A673 (cell line): ENCODE results near the gene LUZP2. TPM values are rescaled to one million over a fixed set of nuclear protein-coding genes. Genes with fewer than 3 reads are reported as not detected.
"Not testable (repeated sequence)": the region's sequence is repeated elsewhere in the genome, so short reads cannot be mapped to it uniquely, and the experiment has no call there.

Experiments used
- BruUV-seq: library from RNA; stranded (reverse); fragments of 400-500 nt; replicated peaks from 2 replicates; lab custom pipeline; 2021; lab: Mats Ljungman, UMichigan
- CTCF ChIA-PET: fragments of 300-600 bp; sonication (Branson Sonifier 250); formaldehyde crosslinking; loops from one replicate; lab custom pipeline; 2022; ENCODE audit warnings: antibody characterized with exemption; lab: Charles Lee
- POLR2A ChIA-PET: fragments of 300-600 bp; sonication (Branson Sonifier 250); formaldehyde crosslinking; loops from one replicate; lab custom pipeline; 2022; ENCODE audit warnings: antibody characterized with exemption; ENCODE audit not compliant: low non-redundant PET; lab: Charles Lee
- DNase-seq: peaks from one replicate; pipeline ENCODE4 v3.0.0-alpha.2; 2015; ENCODE audit warnings: low spot score
- H3K27ac ChIP-seq: fragments of 200-600 bp; sonication (generic); 2 replicates; pipeline ENCODE4 v1.5.1; 2016; ENCODE audit warnings: mixed run types, low read depth, mild to moderate bottlenecking, mixed read lengths, antibody characterized with exemption, low read length; ENCODE audit not compliant: poor library complexity, severe bottlenecking
- H3K27me3 ChIP-seq: fragments of 200-600 bp; sonication (generic); replicated peaks from 2 replicates; pipeline ENCODE4 v1.6.1; 2017; ENCODE audit warnings: mixed run types, low read depth, mild to moderate bottlenecking, mixed read lengths, antibody characterized with exemption, low read length; ENCODE audit not compliant: insufficient read depth, poor library complexity
- H3K36me3 ChIP-seq: fragments of 200-600 bp; sonication (generic); 2 replicates; pipeline ENCODE4 v1.6.1; 2016; ENCODE audit warnings: mixed run types, mild to moderate bottlenecking, mixed read lengths, antibody characterized with exemption, low read length; ENCODE audit not compliant: insufficient read depth, poor library complexity, severe bottlenecking
- H3K4me1 ChIP-seq: fragments of 200-600 bp; sonication (generic); 2 replicates; pipeline ENCODE4 v1.6.1; 2017; ENCODE audit warnings: mixed run types, mild to moderate bottlenecking, mixed read lengths, antibody characterized with exemption, low read length; ENCODE audit not compliant: insufficient read depth, poor library complexity, severe bottlenecking
- H3K4me3 ChIP-seq: fragments of 200-600 bp; sonication (generic); 2 replicates; pipeline ENCODE4 v1.5.1; 2016; ENCODE audit warnings: low read depth, mixed run types, mild to moderate bottlenecking, mixed read lengths, low read length; ENCODE audit not compliant: poor library complexity, severe bottlenecking
- H3K9me3 ChIP-seq: fragments of 200-600 bp; sonication (generic); 2 replicates; pipeline ENCODE4 v1.6.1; 2016; ENCODE audit warnings: mixed run types, low read depth, mild to moderate bottlenecking, mixed read lengths, antibody characterized with exemption, low read length; ENCODE audit not compliant: poor library complexity, severe bottlenecking
- CTCF ChIP-seq: fragments of 300-800, 200-600 bp; sonication (generic); conservative IDR thresholded peaks from 2 replicates; pipeline ENCODE4 v1.5.1; 2017; ENCODE audit warnings: low read depth, mild to moderate bottlenecking, antibody characterized with exemption, low read length, moderate library complexity, mixed read lengths
- EZH2 ChIP-seq: fragments of 200-600 bp; sonication (generic); IDR thresholded peaks from 2 replicates; pipeline ENCODE4 v1.6.1; 2017; ENCODE audit warnings: borderline replicate concordance, low read depth, mild to moderate bottlenecking, mixed read lengths, antibody characterized with exemption, low read length; ENCODE audit not compliant: poor library complexity, severe bottlenecking
- intact Hi-C: fragments of 100-400 bp; cut with micrococcal nuclease; formaldehyde crosslinking; loops from one replicate; pipeline ENCODE4 v1.10.0; 2022; ENCODE audit not compliant: unreplicated experiment
- total RNA-seq: library from RNA; stranded (reverse); gene quantifications from 2 replicates; pipeline ENCODE4 v1.2.3, GENCODE V29; 2021

LUZP2 gene
- total RNA-seq, 1 experiment from 2014 or later: 0.15 TPM

DNA sequence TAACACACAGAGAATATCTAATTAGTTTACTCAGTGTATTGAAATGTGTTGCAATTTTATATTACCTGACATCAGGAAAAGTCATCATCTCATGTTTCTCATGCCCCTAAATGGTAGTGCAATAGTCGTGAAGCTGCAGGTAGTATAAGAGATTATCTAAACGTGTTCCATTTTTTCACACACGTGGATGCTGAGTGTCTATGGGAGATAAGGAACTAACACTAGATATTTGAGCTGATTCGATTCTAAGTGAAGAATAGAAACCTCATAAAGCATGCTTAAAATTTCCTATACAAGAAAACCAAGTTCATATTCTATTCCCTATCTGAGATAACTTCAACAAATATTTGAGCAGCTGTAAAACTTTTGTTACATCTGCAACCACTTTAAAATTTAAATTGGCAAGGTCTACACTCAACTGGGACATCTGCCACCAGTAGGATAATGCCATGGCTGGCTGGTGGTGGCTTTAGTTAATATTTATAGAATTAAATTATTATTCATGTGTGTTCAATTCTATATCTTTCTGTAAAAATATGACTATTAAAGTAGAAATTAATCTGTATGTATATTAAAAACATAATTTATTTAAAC lies 388.8 kb downstream of the LUZP2 start:
- CTCF ChIA-PET: no interaction called here
- Histone ChIP-seq H3K9me3 (no peaks in the 10 kb centered on the region), H3K27ac (no peak overlapping the region), H3K36me3 (no peaks in the 10 kb centered on the region), H3K4me3 (no peak overlapping the region), H3K4me1 (no peaks in the 10 kb centered on the region), H3K27me3 (no peaks in the 10 kb centered on the region)
- POLR2A ChIA-PET: no interaction called here
- no TSS peak for BruUV-seq
- no peak for DNase-seq
- intact Hi-C loops: no loop called here
- no peak for TF ChIP-seq CTCF
- no peak for TF ChIP-seq EZH2

- no peak overlapping the region for H3K4me3 ChIP-seq
- no peaks in the 10 kb centered on the region for H3K4me1 ChIP-seq
- H3K27me3 ChIP-seq: no peaks in the 10 kb centered on the region
- no peaks in the 10 kb centered on the region for H3K9me3 ChIP-seq
- H3K36me3 ChIP-seq: no peaks in the 10 kb centered on the region
- TF ChIP-seq CTCF (no peak), EZH2 (no peak)
- BruUV-seq: no TSS peak
- POLR2A ChIA-PET: no interaction called here
- intact Hi-C loops: no loop called here
- no peak overlapping the region for H3K27ac ChIP-seq
- no peak for DNase-seq
- CTCF ChIA-PET: no interaction called here
Measured at GRCh38 chr11:24886880-24887619, 390.2 kb downstream of the LUZP2 start.

GRCh38 chr11:24890426-24890825 lies 393.6 kb downstream of the LUZP2 start:
- no peaks in the 10 kb centered on the region for H3K36me3 ChIP-seq
- H3K27ac ChIP-seq: no peak overlapping the region
- ChIA-PET POLR2A (no interaction called here), CTCF (no interaction called here)
- intact Hi-C loops: no loop called here
- BruUV-seq: no TSS peak
- H3K4me3 ChIP-seq: no peak overlapping the region
- DNase-seq: no peak
- H3K4me1 ChIP-seq: no peaks in the 10 kb centered on the region
- H3K9me3 ChIP-seq: no peaks in the 10 kb centered on the region
- no peak for TF ChIP-seq EZH2
- TF ChIP-seq CTCF: no peak
- no peaks in the 10 kb centered on the region for H3K27me3 ChIP-seq

DNA sequence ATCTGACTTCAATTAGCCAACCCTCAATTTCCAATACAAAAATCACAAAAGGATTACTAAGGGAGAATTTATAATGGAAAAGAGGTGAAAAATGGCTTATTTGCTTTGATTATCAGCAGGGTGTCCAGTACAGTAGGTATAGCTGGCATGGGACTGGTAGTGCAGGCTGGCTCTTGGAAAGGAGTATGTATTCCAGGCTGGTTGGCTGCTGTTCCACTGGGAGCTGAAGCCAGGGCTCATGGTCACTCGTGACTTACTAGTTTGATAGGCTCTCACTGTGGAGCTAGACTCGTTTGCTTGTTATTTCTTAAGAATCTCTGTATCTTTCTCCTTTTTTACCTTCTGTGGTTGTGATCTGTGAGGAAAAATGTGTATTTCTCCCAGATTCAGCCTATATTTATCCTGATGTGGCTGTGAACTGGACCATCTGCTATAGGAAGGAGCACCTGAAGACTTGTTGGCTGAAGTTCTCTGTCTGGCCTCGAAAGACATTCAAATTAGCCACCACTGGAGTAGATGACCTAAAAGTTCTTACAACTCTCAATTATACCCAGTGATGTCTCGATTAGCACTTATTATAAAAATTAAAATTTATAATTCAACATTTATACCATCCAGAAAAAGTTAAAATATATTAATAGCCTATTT lies 395.1 kb downstream of the LUZP2 start:
- BruUV-seq, H3K9me3 ChIP-seq, H3K27ac ChIP-seq, DNase-seq, H3K4me1 ChIP-seq, intact Hi-C loops, H3K36me3 ChIP-seq, H3K27me3 ChIP-seq, H3K4me3 ChIP-seq, CTCF ChIA-PET, POLR2A ChIA-PET: not testable (repeated sequence)
